BLaER1 treated with 17β-estradiol and CSF1 and Interleukin-3, amounts not matched to agents 10 nM and 100 nM (cell line): ENCODE results near the gene PADI6.

ENCODE experiments used
- H3K27ac ChIP-seq, 11 experiments: shearing (Covaris generic); formaldehyde crosslinking; 2 replicates each; pipeline ENCODE4 v1.8.1; 2022
- H3K27me3 ChIP-seq, 11 experiments: shearing (Covaris generic); formaldehyde crosslinking; 2 replicates each; pipeline ENCODE4 v1.8.1; 2022
- H3K36me3 ChIP-seq, 11 experiments: shearing (Covaris generic); formaldehyde crosslinking; 2 replicates each; pipeline ENCODE4 v1.8.1; 2022
- H3K4me1 ChIP-seq, 10 experiments: shearing (Covaris generic); formaldehyde crosslinking; 2 replicates each; pipeline ENCODE4 v1.8.1; 2022
- H3K4me2 ChIP-seq, 11 experiments: shearing (Covaris generic); formaldehyde crosslinking; 2 replicates each; pipeline ENCODE4 v1.8.1; 2022
- H3K4me3 ChIP-seq, 10 experiments: shearing (Covaris generic); formaldehyde crosslinking; 2 replicates each; pipeline ENCODE4 v1.8.1; 2022
- H3K9ac ChIP-seq, 11 experiments: shearing (Covaris generic); formaldehyde crosslinking; 2 replicates each; pipeline ENCODE4 v1.8.1; 2022
- H3K9me3 ChIP-seq, 11 experiments: shearing (Covaris generic); formaldehyde crosslinking; replicated peaks in 1 of 11; 2 replicates each; pipeline ENCODE4 v1.8.1; 2022
- H4K20me1 ChIP-seq, 11 experiments: shearing (Covaris generic); formaldehyde crosslinking; 2 replicates each; pipeline ENCODE4 v1.8.1; 2022
- Cebpa-rat ChIP-seq, 11 experiments: shearing (Covaris generic); IDR thresholded peaks; 2 replicates each; pipeline ENCODE4 v1.8.1; 2022

Gene PADI6

DNA sequence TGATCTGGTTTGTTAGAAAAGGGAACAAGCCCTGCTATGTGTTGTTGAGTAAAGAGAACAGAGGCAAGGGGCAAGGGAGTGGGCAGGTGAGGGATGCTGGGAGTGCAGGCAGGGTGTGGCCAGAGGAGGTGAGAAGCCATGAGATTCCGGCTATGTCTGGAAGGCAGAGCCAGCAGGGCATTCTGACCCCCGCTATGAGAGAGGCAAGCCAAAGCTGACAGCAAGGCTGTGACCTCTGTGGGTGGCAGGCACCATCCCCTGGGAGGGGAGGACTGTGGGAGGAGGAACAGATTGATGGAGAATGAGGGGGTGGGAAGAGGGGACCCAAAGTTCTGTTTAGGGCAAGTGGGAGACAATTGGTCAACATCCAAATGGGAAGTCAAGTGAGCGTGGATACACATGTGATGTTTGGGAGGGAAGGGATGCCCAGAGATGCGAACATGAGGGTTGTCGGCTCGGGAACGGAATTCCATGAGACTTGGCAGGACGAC, 19.5 kb upstream of the PADI6 start:
- peak overlapping the region in 6 of 11 experiments; percentile 12 to 56 (median 36); a peak in 9 of 22 replicates for H3K4me2 ChIP-seq
- no peaks in the 10 kb centered on the region for H3K9me3 ChIP-seq
- no peak overlapping the region for H3K4me3 ChIP-seq
- TF ChIP-seq Cebpa-rat (IDR thresholded peaks at IDR 0.05): no peak
- peaks cover 22 to 77% (median 59%) of the 10 kb centered on the region in 10 experiments for H3K4me1 ChIP-seq
- H3K27ac ChIP-seq: no peak overlapping the region
- no peaks in the 10 kb centered on the region for H3K27me3 ChIP-seq
- no peaks in the 10 kb centered on the region; a peak in 1 of 22 replicates for H4K20me1 ChIP-seq
- H3K36me3 ChIP-seq: no peaks in the 10 kb centered on the region
- H3K9ac ChIP-seq: 0 out of 22 replicates have a peak overlapping the region, but pooled peaks of 2 of the 11 experiments have one; percentile 16 to 24

GRCh38 chr1:17355898-17356297, 16.1 kb upstream of the PADI6 start:
- no peak for TF ChIP-seq Cebpa-rat (IDR thresholded peaks at IDR 0.05)
- H3K4me2 ChIP-seq: peak overlapping the region; percentile 24 to 85 (median 69); a peak in 20 of 22 replicates
- no peaks in the 10 kb centered on the region for H3K27me3 ChIP-seq
- peak overlapping the region in 6 of 11 experiments; percentile 19 to 65 (median 34); a peak in 9 of 22 replicates for H3K27ac ChIP-seq
- no peaks in the 10 kb centered on the region for H3K9me3 ChIP-seq
- H3K36me3 ChIP-seq: no peaks in the 10 kb centered on the region
- peak overlapping the region in 6 of 11 experiments; percentile 6 to 61 (median 26); a peak in 6 of 22 replicates for H3K9ac ChIP-seq
- no peaks in the 10 kb centered on the region for H4K20me1 ChIP-seq
- H3K4me3 ChIP-seq: peak overlapping the region in 2 of 10 experiments; percentile 16 to 39; a peak in 3 of 20 replicates
- H3K4me1 ChIP-seq: peaks cover 9 to 64% (median 34%) of the 10 kb centered on the region in 10 experiments

DNA sequence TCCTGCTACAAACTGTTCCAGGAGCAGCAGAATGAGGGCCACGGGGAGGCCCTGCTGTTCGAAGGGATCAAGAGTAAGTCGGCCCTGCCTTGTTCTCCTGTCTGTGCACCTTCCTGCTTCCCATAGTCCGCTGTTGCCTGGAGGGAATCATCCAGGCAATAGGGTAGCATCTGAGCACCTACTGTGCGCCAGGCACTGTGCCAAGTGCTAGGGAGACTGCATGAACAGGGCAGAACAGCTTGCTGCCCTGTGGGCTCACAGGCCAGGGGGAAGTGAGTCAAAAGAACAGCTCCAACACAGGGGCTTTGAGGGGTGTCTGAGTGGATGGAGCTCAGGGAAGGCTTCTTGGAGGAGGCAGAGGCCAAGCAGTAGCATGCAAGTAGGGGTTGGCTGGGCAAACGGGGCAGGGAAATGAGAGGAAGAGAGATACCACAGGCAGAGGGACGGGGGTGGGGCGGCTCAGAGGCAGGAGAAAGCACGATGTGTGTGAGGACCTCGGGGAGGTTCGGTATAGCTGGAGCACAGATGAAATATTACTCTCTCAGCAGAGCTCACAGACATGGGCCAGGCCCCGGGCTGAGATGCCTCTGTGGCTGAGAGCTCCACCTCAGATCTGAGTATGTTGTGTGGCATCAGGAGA, 15.5 kb upstream of the PADI6 start:
- TF ChIP-seq Cebpa-rat (IDR thresholded peaks at IDR 0.05): no peak
- Histone ChIP-seq H3K27me3 (no peaks in the 10 kb centered on the region), H4K20me1 (no peaks in the 10 kb centered on the region), H3K4me2 (peak overlapping the region; percentile 24 to 85 (median 69); a peak in 20 of 22 replicates), H3K27ac (peak overlapping the region in 6 of 11 experiments; percentile 19 to 65 (median 34); a peak in 9 of 22 replicates), H3K4me1 (peaks cover 9 to 58% (median 34%) of the 10 kb centered on the region in 10 experiments), H3K36me3 (no peaks in the 10 kb centered on the region), H3K9me3 (no peaks in the 10 kb centered on the region), H3K4me3 (peak overlapping the region in 2 of 10 experiments; percentile 16 to 39; a peak in 3 of 20 replicates), H3K9ac (peak overlapping the region in 6 of 11 experiments; percentile 6 to 61 (median 26); a peak in 7 of 22 replicates)

GRCh38 chr1:17358557-17358956, 13.4 kb upstream of the PADI6 start:
- Histone ChIP-seq H3K27me3 (no peaks in the 10 kb centered on the region), H3K9me3 (no peaks in the 10 kb centered on the region), H3K4me1 (peaks cover 9 to 47% (median 26%) of the 10 kb centered on the region in 10 experiments), H3K4me3 (no peak overlapping the region), H3K27ac (no peak overlapping the region), H3K36me3 (no peaks in the 10 kb centered on the region), H4K20me1 (no peaks in the 10 kb centered on the region), H3K9ac (no peak overlapping the region), H3K4me2 (peak overlapping the region in 2 of 11 experiments; percentile 9 to 39; a peak in 1 of 22 replicates)
- no peak for TF ChIP-seq Cebpa-rat (IDR thresholded peaks at IDR 0.05)

GRCh38 chr1:17359031-17359430, 13.0 kb upstream of the PADI6 start:
- H3K27me3 ChIP-seq: no peaks in the 10 kb centered on the region
- H3K4me3 ChIP-seq: no peak overlapping the region
- peak overlapping the region in 10 of 11 experiments; percentile 15 to 60 (median 37); a peak in 12 of 22 replicates for H3K4me2 ChIP-seq
- H3K27ac ChIP-seq: peak overlapping the region in 6 of 11 experiments; percentile 3 to 43 (median 16); a peak in 6 of 22 replicates
- TF ChIP-seq Cebpa-rat (IDR thresholded peaks at IDR 0.05): no peak
- no peaks in the 10 kb centered on the region for H4K20me1 ChIP-seq
- peaks cover 9 to 46% (median 26%) of the 10 kb centered on the region in 10 experiments for H3K4me1 ChIP-seq
- peaks cover 0 to under 1% (median 0%) of the 10 kb centered on the region in 11 experiments; a peak in 1 of 22 replicates for H3K9me3 ChIP-seq
- no peaks in the 10 kb centered on the region for H3K36me3 ChIP-seq
- H3K9ac ChIP-seq: peak overlapping the region in 3 of 11 experiments; percentile 15 to 44 (median 37); a peak in 3 of 22 replicates

GRCh38 chr1:17359808-17360207, 12.2 kb upstream of the PADI6 start:
- TF ChIP-seq Cebpa-rat (IDR thresholded peaks at IDR 0.05): no peak
- peaks cover 0 to 8% (median 0%) of the 10 kb centered on the region in 11 experiments; a peak in 5 of 22 replicates for H3K9me3 ChIP-seq
- peaks cover 10 to 44% (median 26%) of the 10 kb centered on the region in 10 experiments for H3K4me1 ChIP-seq
- no peak overlapping the region for H3K4me3 ChIP-seq
- peak overlapping the region in 4 of 11 experiments; percentile 44 to 60 (median 52); a peak in 9 of 22 replicates for H3K4me2 ChIP-seq
- H3K36me3 ChIP-seq: no peaks in the 10 kb centered on the region
- H4K20me1 ChIP-seq: no peaks in the 10 kb centered on the region
- no peaks in the 10 kb centered on the region for H3K27me3 ChIP-seq
- peak overlapping the region in 1 of 11 experiments; percentile 37; a peak in 1 of 22 replicates for H3K9ac ChIP-seq
- H3K27ac ChIP-seq: 0 out of 22 replicates have a peak overlapping the region, but pooled peaks of 3 of the 11 experiments have one; percentile 7 to 30 (median 19)

- no peaks in the 10 kb centered on the region for H3K36me3 ChIP-seq
- H4K20me1 ChIP-seq: no peaks in the 10 kb centered on the region
- H3K4me1 ChIP-seq: peaks cover 16 to 44% (median 31%) of the 10 kb centered on the region in 10 experiments
- no peak overlapping the region for H3K9ac ChIP-seq
- no peak overlapping the region for H3K4me3 ChIP-seq
- TF ChIP-seq Cebpa-rat (IDR thresholded peaks at IDR 0.05): no peak
- H3K9me3 ChIP-seq: peaks cover 0 to 10% (median 0%) of the 10 kb centered on the region in 11 experiments; a peak in 5 of 22 replicates
- no peaks in the 10 kb centered on the region for H3K27me3 ChIP-seq
- H3K27ac ChIP-seq: no peak overlapping the region
- no peak overlapping the region for H3K4me2 ChIP-seq
These were observed 11.6 kb upstream of the PADI6 start for GRCh38 chr1:17360272-17360956.

DNA sequence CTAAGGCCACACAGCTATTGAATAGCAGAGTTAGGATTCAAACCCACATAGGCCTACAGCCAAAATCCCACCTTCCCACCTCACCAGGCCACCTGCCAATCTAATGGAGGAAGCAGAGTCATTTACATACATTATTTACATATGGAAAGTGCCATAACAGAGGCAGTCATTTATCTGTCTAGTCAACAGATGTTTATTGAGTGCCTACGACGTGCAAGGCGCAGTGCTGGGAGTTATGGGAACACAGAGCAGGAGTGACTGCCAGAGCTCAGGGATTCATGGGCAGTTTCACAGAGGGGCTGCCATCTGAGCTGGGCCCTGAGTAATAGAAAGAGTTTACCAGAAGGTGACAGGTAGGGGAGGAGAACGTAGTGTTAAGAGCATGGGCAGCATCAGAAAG, 10.3 kb upstream of the PADI6 start:
- H3K9me3 ChIP-seq: peaks cover 0 to 10% (median 0%) of the 10 kb centered on the region in 11 experiments; a peak in 5 of 22 replicates
- peaks cover 13 to 35% (median 24%) of the 10 kb centered on the region in 10 experiments for H3K4me1 ChIP-seq
- H3K4me2 ChIP-seq: no peak overlapping the region
- no peak overlapping the region for H3K27ac ChIP-seq
- no peak overlapping the region for H3K9ac ChIP-seq
- H3K4me3 ChIP-seq: no peak overlapping the region
- H4K20me1 ChIP-seq: no peaks in the 10 kb centered on the region
- H3K36me3 ChIP-seq: no peaks in the 10 kb centered on the region
- no peaks in the 10 kb centered on the region for H3K27me3 ChIP-seq
- TF ChIP-seq Cebpa-rat (IDR thresholded peaks at IDR 0.05): no peak
